HG02571 (cell line): Measurements from ENCODE around the gene MDC1.
A peak's percentile ranks its signal among the peaks of the same experiment; 100 is the strongest.
"Not testable (repeated sequence)": the region's sequence is repeated elsewhere in the genome, so short reads cannot be mapped to it uniquely, and the experiment has no call there.

Experiments used
- ATAC-seq: cut with Tn5 transposase; IDR thresholded peaks from one replicate; pipeline ENCODE4 v1.9.1; 2021; ENCODE audit warnings: mild to moderate bottlenecking, moderate library complexity; ENCODE audit not compliant: unreplicated experiment

The MDC1 gene, protein sequence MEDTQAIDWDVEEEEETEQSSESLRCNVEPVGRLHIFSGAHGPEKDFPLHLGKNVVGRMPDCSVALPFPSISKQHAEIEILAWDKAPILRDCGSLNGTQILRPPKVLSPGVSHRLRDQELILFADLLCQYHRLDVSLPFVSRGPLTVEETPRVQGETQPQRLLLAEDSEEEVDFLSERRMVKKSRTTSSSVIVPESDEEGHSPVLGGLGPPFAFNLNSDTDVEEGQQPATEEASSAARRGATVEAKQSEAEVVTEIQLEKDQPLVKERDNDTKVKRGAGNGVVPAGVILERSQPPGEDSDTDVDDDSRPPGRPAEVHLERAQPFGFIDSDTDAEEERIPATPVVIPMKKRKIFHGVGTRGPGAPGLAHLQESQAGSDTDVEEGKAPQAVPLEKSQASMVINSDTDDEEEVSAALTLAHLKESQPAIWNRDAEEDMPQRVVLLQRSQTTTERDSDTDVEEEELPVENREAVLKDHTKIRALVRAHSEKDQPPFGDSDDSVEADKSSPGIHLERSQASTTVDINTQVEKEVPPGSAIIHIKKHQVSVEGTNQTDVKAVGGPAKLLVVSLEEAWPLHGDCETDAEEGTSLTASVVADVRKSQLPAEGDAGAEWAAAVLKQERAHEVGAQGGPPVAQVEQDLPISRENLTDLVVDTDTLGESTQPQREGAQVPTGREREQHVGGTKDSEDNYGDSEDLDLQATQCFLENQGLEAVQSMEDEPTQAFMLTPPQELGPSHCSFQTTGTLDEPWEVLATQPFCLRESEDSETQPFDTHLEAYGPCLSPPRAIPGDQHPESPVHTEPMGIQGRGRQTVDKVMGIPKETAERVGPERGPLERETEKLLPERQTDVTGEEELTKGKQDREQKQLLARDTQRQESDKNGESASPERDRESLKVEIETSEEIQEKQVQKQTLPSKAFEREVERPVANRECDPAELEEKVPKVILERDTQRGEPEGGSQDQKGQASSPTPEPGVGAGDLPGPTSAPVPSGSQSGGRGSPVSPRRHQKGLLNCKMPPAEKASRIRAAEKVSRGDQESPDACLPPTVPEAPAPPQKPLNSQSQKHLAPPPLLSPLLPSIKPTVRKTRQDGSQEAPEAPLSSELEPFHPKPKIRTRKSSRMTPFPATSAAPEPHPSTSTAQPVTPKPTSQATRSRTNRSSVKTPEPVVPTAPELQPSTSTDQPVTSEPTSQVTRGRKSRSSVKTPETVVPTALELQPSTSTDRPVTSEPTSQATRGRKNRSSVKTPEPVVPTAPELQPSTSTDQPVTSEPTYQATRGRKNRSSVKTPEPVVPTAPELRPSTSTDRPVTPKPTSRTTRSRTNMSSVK (N-terminal part only)

GRCh38 chr6:30717129-30717844 is at the start of gene MDC1:
MDC1 (minus strand) TSS chr6:30717281; CDS start chr6:30715175, 2,106 bp downstream.
- peak; percentile 65 for ATAC-seq

- no peak for ATAC-seq
These were observed 49.5 kb upstream of the MDC1 start for GRCh38 chr6:30766461-30767157.

- ATAC-seq: not testable (repeated sequence)
These were observed 48.4 kb upstream of the MDC1 start for GRCh38 chr6:30765495-30765894.

DNA sequence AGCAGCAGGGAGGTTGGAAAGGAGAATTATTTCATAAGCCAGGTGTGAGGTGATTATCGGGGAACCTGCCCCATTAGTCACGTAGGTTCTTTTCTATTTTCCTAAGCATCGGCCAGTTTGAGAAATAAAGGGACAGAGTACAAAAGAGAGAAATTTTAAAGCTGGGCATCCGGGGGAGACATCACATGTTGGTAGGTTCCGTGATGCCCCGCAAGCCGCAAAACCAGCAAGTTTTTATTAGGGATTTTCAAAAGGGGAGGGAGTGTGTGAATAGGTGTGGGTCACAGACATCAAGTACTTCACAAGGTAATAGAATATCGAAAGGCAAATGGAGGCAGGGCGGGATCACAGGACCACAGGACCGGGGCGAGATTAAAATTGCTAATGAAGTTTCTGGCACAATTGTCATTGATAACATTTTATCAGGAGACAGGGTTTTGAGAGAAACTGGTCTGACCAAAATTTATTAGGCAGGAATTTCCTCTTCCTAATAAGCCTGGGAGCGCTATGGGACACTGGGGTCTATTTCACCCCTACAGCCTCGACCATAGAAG is 47.5 kb upstream of the MDC1 start:
- not testable (repeated sequence) for ATAC-seq

- no peak for ATAC-seq
These were observed 46.8 kb upstream of the MDC1 start for GRCh38 chr6:30763618-30764489.

DNA sequence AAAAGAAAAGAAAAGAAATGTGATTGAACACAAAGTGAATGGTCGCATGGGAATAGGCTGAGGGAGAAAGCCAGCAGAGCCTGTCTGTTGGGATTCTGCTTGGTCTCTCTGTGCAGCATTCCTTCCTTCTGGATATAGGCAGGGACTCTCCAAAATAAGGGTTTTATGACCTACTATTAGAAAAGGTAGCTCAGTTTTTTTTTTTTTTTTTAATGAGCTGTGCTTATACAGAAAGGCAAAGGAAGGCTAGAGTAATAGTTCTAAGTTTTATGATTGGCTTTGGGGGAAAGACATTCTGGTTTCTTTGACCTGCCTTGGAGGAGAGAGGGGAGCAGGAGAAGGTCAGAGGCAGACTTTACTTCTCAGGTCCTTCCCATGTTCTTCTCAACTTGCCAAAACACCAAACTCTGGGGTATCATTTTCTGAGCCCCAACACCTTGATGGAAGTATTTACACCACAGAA is 46.1 kb upstream of the MDC1 start:
- no peak for ATAC-seq

DNA sequence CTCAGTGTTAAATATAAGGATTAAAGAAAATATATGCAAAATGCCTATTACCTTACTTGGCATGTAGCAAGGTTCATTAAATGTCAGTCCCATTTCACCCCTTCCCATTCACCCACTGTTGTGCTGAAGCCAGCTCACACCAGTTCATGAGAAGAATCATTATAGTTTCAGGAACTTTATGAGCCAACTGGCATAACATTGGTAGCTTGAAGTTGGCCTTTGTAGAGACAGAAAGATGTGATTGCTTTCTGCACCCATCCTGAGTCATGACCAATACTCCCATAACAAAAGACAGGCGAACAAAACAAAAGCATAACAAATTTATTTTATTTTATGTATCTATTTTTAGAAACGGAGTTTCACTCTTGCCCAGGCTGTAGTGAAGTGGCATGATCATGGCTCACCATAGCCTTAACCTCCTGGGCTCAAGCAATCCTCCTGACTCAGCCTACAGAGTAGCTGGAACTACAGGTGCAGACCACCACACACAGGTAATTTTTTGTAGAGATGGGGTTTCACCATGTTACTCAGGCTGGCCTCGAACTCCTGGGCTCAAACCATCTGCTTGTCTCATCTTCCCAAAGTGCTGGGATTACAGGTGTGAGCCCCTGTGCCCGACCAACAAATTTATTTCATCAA is 44.8 kb upstream of the MDC1 start:
- ATAC-seq: no peak

DNA sequence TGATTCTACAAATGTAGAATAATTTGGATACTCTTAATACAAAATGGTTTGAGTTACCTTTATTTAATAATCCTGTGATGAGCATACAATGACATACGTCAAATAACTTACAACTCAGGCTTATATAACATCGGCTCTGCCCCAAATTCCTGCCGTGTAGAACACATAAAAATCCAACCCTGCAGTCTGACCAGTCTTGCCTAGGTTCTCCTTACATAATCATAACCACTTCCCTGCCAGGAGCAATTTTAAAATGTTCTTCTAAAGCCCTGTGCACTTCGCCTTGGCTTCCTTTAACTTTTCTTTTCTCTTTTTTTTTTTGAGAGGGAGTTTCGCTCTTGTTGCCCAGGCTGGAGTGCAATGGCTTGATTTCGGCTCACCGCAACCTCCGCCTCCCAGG is 43.5 kb upstream of the MDC1 start:
- ATAC-seq: no peak

DNA sequence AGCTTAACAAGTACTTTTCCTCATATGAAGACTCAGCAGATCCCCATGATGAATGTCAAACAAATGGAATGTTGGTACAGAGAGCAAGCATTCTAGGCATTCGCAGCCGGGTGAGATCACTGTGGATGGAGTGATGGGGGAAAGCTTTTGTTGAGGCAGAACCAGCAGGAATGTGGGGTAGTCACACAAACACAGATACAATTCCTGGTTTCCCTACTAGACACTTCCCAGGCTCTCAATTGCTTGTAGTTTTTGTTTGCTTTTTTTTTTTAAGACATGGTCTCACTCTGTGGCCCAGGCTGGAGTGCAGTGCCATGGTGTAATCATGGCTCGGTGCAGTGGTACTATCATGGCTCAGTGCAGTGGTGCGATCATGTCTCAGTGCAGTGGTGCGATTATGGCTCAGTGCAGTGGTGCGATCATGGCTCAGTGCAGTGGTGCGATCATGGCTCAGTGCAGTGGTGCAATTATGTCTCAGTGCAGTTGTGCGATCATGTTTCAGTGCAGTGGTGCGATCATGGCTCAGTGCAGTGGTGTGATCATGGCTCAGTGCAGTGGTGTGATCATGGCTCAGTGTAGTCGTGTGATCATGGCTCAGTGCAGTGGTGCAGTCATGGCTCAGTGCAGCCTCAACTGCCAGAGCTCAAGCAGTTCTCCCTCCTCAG is 42.6 kb upstream of the MDC1 start:
- no peak for ATAC-seq

GRCh38 chr6:30757261-30757904 is 40.3 kb upstream of the MDC1 start:
- no peak for ATAC-seq

DNA sequence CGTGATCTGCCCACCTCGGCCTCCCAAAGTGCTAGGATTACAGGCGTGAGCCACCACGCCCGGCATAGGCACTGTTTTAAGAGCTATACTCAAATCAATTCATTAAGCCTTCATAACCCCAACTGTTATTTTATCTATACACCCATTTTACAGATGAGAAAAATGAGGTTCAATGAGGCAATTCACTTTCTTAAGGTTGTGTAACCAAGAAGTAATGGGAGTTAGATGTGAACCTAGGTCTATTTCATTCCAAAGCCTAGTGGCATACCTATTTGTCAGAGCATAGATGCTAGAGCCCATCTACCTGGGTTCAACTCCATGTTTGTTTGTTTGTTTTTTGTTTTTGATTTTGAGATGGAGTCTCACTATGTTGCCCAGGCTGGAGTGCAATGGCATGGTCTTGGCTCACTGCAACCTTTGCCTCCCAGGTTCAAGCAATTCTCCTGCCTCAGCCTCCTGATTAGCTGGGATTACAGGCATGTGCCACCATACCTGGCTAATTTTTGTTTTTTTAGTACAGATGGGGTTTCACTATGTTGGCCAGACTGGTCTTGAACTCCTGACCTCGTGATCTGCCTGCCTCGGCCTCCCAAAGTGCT is 39.4 kb upstream of the MDC1 start:
- not testable (repeated sequence) for ATAC-seq

GRCh38 chr6:30754631-30755030 is 37.5 kb upstream of the MDC1 start:
- no peak for ATAC-seq

DNA sequence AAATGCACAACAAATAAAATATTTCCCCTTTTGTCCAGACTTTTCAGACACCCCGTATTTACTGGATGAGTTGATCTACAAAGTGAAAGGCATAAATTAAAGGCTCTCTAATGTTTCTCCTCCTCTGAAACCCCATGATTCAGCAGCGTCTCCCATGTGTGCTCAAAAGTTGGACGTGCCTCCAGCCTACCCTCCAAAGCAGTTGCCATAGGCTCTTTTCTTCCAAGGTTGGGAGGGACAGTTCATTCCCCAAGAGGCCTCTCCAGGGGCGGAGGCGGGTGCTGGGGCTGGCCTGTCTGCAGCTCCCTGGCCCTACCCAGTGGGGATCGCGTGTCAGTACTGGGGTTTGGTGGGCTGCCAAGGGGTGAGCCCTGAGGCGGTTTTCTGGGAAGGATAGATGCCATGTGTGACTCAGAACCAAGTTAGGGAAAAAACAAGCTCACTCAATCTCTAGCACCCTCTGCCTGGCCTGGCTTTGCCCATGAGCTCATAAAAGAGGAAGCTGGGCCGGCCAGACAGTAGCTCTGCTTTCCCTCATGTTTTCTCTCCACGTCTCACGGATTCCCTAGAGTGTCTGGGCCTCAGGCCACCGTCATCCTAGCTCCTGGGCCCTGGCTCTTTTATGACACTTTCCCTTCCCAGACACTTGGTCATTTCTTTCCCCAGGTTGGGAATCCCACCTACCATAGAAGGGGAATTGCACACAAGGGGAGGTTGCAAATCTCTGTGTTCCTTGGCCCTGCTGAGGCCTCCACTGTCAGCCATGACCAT is 35.3 kb upstream of the MDC1 start:
- ATAC-seq: no peak

- no peak for ATAC-seq
These were observed 33.2 kb upstream of the MDC1 start for GRCh38 chr6:30750379-30750668.

GRCh38 chr6:30749554-30750378 is 32.7 kb upstream of the MDC1 start:
- ATAC-seq: no peak
